GM12878 (cell line): ENCODE measurements around the gene R3HDM2.

Source experiments
- ATF7 ChIP-seq: fragments of 450-650 bp; IDR thresholded peaks from 2 replicates; pipeline ENCODE4 v1.6.1; 2016; ENCODE audit warnings: low read depth, mild to moderate bottlenecking
- CEBPB ChIP-seq, 2 experiments: fragments of 150-350 bp in 1 of 2; IDR thresholded peaks; 2 replicates each; pipeline ENCODE4 v1.6.1; 2012 to 2014; ENCODE audit warnings: low read depth in 2 of 2, low read length in 2 of 2, borderline replicate concordance in 1 of 2, inconsistent platforms in 1 of 2
- EZH2 ChIP-seq: IDR thresholded peaks from 2 replicates; pipeline ENCODE4 v1.6.1; 2012; ENCODE audit warnings: low read depth, mild to moderate bottlenecking, control low read depth, inconsistent platforms, low read length, borderline replicate concordance; ENCODE audit not compliant: control insufficient read depth
- HDAC2 ChIP-seq: fragments of 200-600 bp; sonication (generic); IDR thresholded peaks from 2 replicates; pipeline ENCODE4 v1.6.1; 2017
- JUND ChIP-seq: IDR thresholded peaks from 2 replicates; pipeline ENCODE4 v1.6.1; 2012; ENCODE audit warnings: low read depth, mild to moderate bottlenecking, low read length, improper control_type of control experiment, moderate library complexity
- KDM1A ChIP-seq: fragments of 200-600 bp; sonication (generic); IDR thresholded peaks from 2 replicates; pipeline ENCODE4 v1.6.1; 2016; ENCODE audit warnings: borderline replicate concordance
- POLR2AphosphoS5 ChIP-seq: IDR thresholded peaks from 2 replicates; pipeline ENCODE4 v1.6.1; 2011; ENCODE audit warnings: mild to moderate bottlenecking, low read length, inconsistent platforms
- SIX5 ChIP-seq: IDR thresholded peaks from 2 replicates; pipeline ENCODE4 v1.6.1; 2011; ENCODE audit warnings: mild to moderate bottlenecking, low read depth, low read length, moderate library complexity; ENCODE audit not compliant: severe bottlenecking
- SP1 ChIP-seq: IDR thresholded peaks from one replicate; pipeline ENCODE4 v1.6.1; 2011; ENCODE audit warnings: low read depth, low read length
- ZNF207 ChIP-seq: fragments of 450-650 bp; IDR thresholded peaks from 2 replicates; pipeline ENCODE4 v1.6.1; 2014; ENCODE audit warnings: antibody characterized with exemption, mild to moderate bottlenecking, borderline replicate concordance
- TF ChIP-seq, protein P1 (sequence below), 3 experiments: IDR thresholded peaks in 2 of 3; conservative IDR thresholded peaks in 1 of 3; 2 replicates each; pipeline ENCODE4 v1.5.1; 2011; ENCODE audit warnings: low read depth in 3 of 3, low read length in 3 of 3, mild to moderate bottlenecking in 3 of 3, control low read depth in 2 of 3, moderate library complexity in 2 of 3, inconsistent platforms in 1 of 3, mixed read lengths in 1 of 3; ENCODE audit not compliant: control insufficient read depth in 2 of 3, insufficient read depth in 1 of 3; ENCODE audit errors: extremely low read depth in 1 of 3
- TF ChIP-seq, protein P2 (sequence below): fragments of 450-650 bp; IDR thresholded peaks from 2 replicates; pipeline ENCODE4 v1.6.1; 2017; ENCODE audit warnings: mild to moderate bottlenecking

GRCh38 chr12:57474862-57475261, 44.0 kb upstream of the R3HDM2 start:
- TF ChIP-seq KDM1A (no peak), ZNF207 (no peak), POLR2AphosphoS5 (no peak), ATF7 (no peak), JUND (no peak), EZH2 (no peak), SIX5 (no peak), CEBPB (IDR thresholded peaks at IDR 0.05; ENCODE audit: borderline replicate concordance in 1 of 2, low read depth in 2 of 2, low read length in 2 of 2) (no peak), SP1 (no peak), HDAC2 (no peak)
- TF ChIP-seq, protein P1, sequence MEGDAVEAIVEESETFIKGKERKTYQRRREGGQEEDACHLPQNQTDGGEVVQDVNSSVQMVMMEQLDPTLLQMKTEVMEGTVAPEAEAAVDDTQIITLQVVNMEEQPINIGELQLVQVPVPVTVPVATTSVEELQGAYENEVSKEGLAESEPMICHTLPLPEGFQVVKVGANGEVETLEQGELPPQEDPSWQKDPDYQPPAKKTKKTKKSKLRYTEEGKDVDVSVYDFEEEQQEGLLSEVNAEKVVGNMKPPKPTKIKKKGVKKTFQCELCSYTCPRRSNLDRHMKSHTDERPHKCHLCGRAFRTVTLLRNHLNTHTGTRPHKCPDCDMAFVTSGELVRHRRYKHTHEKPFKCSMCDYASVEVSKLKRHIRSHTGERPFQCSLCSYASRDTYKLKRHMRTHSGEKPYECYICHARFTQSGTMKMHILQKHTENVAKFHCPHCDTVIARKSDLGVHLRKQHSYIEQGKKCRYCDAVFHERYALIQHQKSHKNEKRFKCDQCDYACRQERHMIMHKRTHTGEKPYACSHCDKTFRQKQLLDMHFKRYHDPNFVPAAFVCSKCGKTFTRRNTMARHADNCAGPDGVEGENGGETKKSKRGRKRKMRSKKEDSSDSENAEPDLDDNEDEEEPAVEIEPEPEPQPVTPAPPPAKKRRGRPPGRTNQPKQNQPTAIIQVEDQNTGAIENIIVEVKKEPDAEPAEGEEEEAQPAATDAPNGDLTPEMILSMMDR (IDR thresholded peaks at IDR 0.05 in 2 of 3, conservative IDR thresholded peaks at IDR 0.05 in 1 of 3; ENCODE audit: control insufficient read depth in 2 of 3, extremely low read depth in 1 of 3, insufficient read depth in 1 of 3, low read depth in 3 of 3, low read length in 3 of 3) = no peak
- TF ChIP-seq, protein P2, sequence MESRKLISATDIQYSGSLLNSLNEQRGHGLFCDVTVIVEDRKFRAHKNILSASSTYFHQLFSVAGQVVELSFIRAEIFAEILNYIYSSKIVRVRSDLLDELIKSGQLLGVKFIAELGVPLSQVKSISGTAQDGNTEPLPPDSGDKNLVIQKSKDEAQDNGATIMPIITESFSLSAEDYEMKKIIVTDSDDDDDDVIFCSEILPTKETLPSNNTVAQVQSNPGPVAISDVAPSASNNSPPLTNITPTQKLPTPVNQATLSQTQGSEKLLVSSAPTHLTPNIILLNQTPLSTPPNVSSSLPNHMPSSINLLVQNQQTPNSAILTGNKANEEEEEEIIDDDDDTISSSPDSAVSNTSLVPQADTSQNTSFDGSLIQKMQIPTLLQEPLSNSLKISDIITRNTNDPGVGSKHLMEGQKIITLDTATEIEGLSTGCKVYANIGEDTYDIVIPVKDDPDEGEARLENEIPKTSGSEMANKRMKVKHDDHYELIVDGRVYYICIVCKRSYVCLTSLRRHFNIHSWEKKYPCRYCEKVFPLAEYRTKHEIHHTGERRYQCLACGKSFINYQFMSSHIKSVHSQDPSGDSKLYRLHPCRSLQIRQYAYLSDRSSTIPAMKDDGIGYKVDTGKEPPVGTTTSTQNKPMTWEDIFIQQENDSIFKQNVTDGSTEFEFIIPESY = no peak
